Activated naive CD4-positive, alpha-beta T cell (primary cell): ENCODE results near the gene GAN.
"Not testable (repeated sequence)": the region's sequence is repeated elsewhere in the genome, so short reads cannot be mapped to it uniquely, and the experiment has no call there.

ENCODE experiments used
- DNase-seq, 4 experiments: peaks; one replicate each; lab custom pipeline; 2025; lab: John Stamatoyannopoulos, UW

Gene GAN

DNA sequence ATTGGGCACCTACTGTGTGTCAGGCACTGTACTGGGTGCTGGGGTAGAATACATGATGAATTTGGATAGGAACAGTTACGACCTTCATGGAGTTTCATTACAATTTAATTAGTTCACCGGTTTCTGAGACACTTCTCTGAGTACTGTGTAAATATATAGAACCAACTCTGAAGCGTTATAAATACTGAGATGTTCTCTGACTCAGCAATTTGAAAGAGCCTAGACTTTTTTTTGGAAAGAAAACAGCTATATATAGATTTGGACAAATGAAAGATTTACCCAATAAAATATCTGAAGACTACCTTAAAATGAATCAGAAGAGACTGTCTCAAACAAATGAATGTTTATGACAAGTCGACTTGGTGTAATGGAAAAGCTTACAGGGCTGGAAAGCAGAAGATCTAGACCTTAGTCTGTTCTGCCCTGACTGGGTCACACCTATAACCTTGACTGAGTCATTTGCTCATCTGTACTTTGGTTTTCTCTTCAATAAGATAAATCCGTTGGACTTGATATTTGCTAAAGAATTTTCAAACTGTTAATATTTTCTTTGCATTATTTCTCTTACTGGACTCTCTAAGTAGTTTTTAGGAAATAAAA lies 4.6 kb upstream of the GAN start:
- DNase-seq: no peak

DNA sequence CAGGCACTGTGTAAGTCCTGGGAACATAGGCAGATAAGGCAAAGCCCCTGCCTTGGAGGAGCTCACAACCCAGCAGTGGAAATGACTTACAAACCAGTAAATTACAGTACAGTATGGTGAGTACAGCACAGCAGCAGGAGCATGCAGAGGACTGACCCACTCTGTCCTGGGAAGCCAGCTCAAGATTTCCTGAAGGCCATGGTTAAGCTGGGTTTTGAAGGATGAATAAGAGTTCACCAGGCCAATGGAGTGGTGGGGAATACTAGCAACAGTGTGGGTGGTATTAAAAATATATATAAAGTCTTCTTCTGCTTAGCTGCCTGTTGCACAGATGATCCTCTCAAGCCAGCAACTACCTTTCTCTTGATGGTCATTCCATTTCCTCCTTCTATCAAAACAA lies 3.0 kb upstream of the GAN start:
- DNase-seq: no peak

DNA sequence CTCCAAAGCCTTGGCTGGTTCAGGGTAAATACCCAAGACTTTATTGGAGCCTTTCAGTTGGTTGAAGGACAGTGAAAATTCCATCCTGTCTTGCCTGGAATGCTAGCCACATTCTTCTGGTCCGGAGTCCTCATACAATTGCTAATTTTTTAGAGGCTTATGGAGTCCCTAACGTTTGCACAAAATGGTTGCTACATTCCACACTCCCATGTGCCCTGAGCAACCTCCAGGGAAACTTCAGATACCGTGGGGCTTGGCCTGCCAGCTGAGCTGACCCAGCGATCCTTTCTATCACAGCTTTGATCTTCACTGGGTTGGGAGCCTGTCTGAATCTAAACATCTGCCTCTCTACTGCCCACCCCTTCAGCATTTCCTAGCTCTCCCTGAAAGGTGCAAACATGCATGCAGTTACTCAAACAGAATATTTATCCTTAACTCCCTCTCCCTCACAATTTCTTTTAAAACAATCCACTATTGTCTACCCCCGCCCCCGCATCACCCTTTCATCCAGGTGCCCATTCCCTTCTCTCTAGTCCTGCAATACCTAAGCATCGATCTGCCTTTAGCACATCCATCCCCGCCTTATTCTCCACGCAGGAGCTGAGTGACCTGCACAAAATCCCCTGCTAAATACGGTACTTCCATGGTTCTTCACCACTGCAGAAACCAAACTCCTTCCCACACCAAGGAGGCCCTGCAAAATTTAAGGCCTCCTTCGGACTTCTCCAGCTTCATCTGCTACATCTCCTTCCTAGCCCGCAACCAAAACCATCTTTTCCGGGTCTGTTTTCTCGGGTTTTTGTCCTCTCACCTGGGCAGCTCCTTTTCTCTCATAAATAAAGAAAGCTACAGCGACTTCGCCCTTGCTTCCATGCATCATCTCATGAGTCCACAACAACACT lies 810 bp upstream of the GAN start:
- no peak for DNase-seq

DNA sequence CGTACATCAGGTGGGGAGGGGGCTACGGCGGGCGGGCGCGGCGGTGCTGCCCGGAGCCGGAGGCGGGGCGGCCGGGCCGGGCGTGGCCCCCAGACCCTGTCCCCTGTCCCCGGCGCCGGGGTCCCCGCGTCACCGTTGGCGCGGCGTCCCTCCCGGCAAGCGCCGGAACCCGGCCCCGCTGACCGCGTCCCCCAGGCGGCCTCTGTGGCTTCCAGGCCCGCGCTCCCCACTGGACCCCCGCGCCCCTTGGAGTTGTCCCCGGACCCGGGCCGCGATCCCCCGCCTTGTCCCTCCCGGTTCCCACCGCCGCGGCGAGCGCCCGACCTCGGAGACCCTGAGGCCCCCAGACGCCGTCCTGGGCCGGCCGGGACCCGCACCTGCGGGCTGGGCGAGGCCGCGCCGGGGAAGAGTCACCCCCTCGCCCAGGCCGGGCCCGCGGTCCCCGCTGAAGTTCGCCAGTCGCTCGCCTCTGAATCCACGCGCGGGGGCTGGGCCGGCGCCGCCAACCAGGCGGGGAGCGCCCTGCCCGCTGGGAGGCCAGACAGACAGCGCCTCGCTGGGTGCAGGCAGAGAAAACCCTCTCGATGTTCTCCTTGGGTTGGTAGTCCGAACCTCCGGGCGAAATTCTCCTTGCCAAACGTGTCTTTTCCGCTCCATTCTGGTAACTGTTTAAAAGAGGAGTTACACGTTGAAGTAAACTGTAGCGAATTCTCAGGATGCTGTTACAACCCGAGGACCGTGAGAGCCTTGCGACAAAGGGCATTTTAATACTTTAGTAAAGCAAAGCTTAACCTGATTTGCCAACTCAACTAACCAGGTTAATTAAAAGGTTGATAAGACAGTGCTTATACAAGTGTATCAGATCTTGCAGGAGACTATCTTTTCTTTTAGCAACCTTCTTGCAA lies 761 bp downstream of the GAN start:
- peak in 1 of 4 experiments; percentile 35 for DNase-seq

DNA sequence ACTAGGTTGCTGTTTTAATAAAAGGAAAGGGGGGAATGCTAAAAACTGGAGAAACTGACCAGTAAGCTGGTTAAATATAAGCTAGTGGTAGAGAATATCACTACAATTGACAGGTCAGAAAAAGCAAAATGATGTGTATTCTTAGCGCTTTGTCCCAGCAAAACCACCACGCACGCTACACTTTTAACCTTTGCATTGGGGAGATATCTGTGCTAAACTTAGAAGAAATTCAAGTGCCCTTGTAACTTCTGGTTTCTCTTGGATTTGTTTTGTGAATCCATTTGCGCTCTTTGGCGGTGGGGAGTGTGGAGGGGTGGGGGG lies 1.4 kb downstream of the GAN start:
- DNase-seq: no peak

DNA sequence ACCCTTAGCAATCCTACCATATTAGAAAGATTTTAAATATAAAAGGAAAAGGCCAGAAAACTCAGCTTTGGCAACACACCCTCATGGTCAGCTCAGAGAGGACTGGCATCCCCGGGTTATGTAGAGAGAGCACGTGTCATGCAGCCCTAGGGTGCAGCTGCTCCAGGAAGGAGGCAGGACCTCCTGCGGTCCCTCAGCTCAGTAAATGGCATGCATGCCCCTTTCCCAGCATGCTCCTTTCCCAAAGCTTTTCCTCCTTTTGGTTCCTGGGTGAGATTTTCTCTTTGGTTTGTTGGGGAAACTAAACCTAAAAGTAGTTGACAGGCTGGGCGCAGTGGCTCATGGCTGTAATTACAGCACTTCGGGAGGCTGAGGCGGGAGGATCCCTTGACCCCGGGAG lies 3.9 kb downstream of the GAN start:
- no peak for DNase-seq

DNA sequence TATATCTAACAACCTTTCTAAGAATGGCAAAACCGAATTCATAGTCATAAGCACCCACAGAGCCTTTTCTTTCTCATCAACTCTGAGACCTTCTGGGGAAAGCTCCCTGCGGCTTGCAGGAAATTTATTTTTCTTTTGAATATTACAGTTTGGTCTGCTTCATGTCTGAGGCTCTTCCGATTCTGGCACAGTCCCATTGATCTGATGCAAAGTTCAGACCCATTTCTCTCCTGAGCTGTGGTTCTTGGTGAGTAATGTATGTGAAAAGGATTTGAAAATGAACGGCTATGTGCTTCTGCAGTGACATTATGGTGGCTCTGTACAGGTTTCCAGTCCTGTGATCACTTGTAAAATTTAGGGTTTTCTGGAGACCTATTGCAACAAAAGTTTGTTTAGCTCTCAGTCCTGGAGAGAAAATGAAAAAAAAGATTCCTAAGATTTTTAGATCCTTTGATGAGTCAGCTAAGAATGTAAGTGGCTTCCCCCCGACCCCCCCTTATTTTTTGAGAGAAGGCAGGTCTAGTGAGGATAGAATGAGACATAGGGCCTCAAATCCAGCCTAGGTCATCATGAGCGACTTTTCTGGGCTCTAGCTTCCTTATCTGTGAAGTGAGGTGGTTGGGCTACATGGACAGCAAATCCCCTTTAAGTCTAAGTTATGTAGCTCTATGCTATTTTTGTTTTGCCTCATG lies 4.6 kb downstream of the GAN start:
- DNase-seq: no peak

DNA sequence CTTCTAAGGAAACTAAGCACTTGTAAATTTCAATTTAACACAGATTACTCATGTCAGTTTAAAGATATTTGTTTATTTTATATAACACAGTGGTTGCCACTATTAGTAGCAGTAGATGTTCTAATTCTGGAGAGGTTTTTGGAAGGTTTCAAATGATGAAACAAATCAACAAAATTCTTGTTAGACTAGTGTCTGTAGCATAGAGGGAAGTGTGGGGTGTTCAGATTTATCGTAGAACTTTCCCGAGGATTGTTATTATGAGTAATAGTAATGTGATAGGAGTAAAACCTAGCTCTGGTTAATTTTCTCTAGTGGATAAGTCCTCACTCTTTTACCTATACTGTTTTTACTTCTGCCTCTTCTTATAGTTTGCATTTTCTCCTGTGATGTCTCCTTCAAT lies 6.3 kb downstream of the GAN start:
- DNase-seq: no peak

DNA sequence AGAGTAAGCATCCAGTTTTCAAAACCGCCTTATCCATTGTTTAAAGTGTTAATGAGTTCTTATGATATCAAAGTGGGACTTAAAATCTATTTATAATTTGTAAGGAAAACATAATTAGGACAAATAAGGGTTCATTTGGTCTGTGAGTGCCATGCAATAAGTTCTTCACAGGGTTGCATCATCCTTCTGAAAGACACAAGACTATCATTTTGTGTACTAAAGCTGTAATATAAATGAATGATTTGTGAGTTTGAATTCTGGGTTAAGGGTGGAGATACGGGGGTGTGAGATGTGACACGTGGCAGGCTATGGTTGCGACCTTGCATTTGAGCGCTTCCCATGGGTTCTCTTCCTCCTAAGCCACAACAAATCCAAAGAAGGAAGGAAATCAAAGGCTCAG lies 6.8 kb downstream of the GAN start:
- DNase-seq: no peak

DNA sequence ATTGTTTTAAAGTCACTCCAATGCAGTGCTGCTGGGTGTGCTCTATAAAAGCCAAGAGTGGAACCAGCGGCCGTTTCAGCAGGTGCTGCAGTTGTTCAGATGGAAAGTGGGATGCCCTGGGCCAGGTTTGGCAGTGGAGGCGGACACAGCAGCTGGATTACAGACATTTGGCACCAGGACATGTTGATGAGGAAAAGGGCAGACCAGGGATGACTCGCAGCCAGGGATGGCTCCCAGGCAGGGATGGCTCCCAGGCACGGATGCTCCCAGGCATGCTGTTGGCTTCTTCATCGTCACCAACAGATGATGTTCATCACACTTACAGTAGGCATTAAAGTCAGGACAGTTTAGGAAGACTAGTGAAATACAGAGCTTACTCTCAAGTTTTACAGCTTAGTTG lies 10.0 kb downstream of the GAN start:
- DNase-seq: no peak

DNA sequence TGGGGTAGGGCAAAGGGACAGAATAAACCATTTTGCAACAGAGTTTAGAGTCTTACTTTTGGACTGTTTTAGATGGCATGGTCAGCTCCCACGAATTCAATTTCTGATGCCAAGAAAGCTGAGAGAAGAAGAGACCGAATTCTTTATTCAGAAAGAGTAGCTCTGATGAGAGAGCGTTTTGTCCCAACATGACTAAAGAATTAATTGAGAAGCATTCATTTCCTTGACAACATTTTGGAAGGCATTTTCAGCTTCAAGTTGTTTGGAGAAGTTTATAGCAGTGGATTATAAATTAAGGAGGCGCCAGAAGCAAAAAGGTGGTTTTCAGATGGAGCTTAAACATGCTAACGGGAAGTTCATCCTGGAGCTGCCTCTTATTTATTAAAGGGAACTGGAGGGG lies 12.2 kb downstream of the GAN start:
- no peak for DNase-seq

DNA sequence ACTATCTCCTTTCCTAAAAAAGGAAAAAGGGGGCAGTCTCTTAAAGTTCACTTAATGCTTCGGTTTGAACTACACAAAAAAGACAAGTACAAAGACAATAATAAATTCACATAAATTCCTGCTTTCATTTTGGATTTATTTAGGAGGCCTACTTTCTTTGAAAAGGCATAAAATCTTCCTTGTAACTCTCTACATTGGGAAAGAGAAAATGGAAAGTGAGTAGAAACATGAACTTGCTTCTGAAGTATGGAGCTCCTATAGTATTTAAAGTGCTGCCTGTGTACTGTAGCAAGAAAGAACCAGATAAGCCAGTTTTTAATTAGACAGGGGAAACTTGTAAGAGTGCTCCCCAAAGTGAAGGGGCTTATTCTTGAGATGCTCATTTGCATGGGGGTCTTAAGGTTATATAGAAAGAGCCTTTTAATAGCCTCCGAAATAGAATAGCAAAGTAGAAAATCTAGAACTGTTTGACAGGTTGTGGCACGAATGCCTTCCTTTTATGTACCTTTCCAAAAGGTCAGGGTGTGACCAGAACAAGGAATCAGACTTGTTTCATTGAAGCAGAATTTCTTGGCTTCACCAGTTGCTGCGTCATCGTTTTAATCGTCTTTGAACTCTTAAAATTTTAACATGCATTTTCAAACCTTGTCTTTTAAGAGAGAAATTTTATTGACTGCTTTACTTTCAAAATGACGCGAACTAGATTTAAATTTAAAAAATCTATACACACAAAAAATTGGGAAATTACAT lies 12.9 kb downstream of the GAN start:
- no peak for DNase-seq

DNA sequence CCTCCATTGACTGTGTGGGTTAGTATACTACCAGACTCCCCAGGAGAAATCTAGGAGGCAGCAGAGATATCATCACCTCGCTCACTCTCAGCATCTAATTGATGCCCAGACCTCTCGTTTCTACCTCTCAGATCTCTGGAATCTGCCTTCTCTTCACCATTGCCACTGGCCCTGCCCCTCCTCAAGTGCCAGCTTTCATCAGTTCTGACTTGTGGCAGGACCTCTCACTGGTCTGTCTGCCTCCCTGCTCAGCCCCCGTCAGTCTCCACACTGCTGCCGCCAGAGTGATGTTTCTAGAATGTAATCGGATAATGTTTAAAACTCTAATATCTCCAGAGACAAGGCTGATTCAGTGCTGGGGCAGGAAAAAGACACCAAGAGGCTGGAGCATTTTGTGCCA lies 15.2 kb downstream of the GAN start:
- no peak for DNase-seq

DNA sequence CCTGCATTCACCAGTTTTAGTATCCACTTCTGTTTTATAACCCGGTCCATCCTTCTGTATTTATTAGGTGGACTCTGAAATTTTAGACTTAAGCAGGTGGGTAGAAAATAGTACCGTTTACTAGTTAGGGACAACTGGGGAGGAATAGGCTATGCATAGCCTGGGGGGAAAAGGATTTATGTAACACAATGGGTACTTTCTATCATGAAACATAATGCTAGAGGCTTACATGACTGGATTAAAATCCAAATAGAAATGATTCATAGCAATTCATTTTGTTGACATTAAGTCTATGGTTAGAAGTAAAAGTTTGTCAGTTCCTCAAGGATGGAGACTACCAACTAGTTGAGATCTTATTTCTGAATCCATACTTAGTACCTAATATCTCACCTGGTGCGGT lies 18.6 kb downstream of the GAN start:
- DNase-seq: no peak

DNA sequence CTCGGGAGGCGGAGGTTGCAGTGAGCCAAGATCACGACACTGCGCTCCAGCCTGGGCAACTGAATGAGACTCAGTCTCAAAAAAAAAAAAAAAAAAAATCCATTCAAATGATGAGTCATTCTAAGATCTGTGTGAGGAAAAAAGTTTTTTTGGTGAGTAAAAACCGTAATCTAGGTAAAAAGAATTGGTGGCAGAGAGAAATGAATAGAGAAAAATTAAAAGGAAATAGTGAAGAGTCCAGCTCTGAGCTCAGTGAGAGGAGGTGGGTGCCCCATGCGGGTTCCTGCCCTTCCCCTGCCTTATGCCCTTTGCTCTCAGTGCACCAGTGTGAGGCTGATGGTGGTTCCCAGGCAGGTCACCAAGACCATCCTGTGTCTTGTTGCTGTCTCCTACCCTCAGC lies 20.9 kb downstream of the GAN start:
- DNase-seq: no peak

DNA sequence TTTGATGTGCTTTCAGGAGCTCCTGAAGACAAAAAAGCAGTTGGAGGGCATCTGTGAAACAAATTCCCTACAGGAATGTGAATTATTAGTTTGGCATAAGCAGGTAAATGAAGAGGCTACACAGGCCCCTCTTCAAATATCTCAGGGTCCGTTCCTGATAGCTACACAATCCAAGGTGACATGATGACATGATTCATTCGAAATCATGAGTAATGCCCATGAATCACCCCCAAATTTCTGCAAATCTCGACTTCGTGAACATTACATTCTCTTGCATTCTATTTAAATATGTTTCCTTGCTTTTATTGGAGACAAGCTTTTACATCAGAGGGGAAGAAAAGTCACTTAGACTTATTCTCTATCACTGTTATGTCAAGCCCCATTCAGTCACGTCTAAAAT lies 22.3 kb downstream of the GAN start:
- no peak for DNase-seq

DNA sequence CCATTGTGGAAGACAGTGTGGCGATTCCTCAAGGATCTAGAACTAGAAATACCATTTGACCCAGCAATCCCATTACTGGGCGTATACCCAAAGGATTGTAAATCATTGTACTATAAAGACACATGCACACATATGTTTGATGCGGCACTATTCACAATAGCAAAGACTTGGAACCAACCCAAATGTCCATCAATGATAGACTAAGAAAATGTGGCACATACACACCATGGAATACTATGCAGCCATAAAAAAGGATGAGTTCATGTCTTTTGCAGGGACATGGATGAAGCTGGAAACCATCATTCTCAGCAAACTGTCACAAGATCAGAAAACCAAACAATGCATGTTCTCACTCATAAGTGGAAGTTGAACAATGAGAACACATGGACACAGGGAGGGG lies 30.4 kb downstream of the GAN start:
- not testable (repeated sequence) for DNase-seq

DNA sequence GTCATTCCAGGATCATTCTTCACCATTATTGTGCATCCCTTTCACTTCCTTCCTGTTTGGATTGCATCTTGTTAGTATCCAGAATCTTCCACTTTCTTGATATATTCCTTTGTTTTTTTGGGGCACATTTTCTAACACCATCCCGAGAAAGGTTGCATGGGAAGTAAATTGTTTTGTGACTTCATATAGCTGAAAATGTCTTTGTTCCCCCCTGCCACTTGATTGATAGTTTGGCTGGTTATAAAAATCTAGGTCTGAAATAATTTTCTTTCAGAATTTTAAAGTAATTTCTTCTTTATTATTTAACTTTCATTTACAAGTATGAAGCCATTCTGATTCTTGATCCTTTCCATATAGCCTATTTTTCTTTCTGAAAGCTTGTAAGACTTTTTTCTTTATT lies 32.7 kb downstream of the GAN start:
- no peak for DNase-seq

DNA sequence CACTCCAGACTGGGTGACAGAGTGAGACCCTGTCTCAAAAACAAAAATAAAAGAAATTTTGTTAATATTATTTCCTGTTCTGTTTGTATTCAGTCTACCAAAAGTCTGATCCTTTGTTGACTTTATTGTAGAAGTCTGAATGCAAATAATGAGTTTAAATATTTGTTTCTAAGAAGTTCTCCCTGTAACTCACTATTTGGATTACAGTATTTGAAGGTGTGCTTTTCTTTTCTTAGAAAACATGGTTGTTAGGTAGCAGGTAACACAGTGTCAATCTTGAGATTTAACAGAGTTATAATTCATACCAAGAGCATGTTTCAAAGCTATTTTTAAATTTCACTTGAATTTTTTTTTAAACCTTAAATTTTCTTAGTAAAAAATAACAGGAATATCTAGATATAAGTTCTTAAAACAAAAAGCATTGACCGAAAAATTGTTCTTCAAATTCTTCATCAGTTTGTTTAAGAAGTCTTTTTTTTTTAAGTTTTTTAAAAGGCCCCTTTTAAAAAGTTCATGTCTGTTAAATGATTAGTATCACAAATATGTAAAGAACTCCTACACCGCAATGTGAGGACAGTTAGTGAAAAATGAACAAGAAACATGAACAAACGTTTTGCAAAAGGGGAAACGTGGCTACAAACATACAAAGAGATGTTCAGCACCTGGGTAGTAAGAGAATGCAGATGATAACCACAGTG lies 35.0 kb downstream of the GAN start:
- no peak for DNase-seq

DNA sequence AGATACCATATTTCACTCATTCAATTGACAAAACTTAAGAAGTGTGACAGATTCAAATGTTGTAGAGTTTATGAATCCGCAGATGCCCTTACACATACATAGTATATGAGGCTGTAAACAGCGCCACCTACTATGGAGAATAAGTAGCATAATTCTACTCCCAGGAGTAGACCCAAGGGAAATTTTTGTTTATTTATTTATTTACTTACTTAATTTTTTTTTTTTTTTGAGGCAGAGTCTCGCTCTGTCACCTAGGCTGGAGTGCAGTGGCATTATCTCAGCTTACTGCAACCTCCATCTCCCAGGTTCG lies 35.5 kb downstream of the GAN start:
- no peak for DNase-seq

DNA sequence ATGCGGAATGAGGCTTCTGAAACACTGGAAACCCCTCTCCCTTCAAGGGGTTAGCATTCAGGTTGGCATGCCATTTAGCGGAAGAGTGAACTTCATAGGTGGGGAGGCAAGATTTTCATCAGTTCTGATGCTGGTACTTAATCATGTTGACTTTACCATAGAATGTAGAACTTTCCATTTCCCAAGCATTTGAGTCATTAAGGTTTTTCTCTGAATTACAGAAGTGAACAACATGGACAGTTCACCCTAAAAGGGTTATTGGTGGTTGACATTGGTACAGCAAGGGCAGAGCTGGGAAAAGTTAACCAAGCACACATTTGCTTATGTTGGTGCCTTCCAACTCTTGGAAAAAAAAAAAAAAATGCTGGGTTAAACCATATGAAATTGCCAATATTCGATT lies 39.1 kb downstream of the GAN start:
- no peak for DNase-seq
